ENCODE measurements around the gene MPPED2. TPM values are rescaled to one million over a fixed set of nuclear protein-coding genes. Genes with fewer than 3 reads are reported as not detected.

The MPPED2 gene
- polyA plus RNA-seq, 3 donors: 0.29 to 0.59 (median 0.52) TPM

DNA sequence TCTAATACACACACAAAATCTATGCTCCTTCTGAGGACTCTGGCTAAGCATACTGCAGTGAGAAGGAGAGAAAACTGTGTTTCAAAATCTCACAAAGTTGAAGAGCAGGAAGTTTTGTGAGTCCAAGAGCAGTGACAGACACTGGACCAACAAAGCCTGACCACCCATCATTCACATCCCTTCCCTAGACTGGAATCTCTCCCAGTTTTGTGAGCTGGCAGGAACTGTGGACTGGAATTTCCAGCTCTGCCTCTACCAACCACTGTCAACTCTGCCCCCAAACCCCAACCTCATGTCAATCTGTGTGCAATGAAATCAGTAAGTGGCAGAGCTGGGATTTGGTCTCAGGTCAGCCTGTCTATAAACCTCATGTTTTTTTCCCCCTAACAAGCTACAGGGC, 150.7 kb downstream of the MPPED2 start:
- H3K9me3 ChIP-seq (replicated peaks in 1 of 2; ENCODE audit: control insufficient read depth in 1 of 2, insufficient read depth in 1 of 2, low read length in 2 of 2): no peaks in the 10 kb centered on the region
- Mint-ChIP-seq H3K27me3 (ENCODE audit: low read depth in 3 of 3) (peaks cover 0 to 4% (median 0%) of the 10 kb centered on the region in 3 donors), H3K4me3 (no peak overlapping the region), H3K4me1 (peaks cover 3% of the 10 kb centered on the region), H3K9me3 (peaks cover 0 to 2% (median 0%) of the 10 kb centered on the region in 7 donors), H3K27ac (no peak overlapping the region), H3K36me3 (no peaks in the 10 kb centered on the region)
- no peaks in the 10 kb centered on the region for H4K20me1 ChIP-seq (ENCODE audit: insufficient read depth, low read length)
- TF ChIP-seq, protein P1, sequence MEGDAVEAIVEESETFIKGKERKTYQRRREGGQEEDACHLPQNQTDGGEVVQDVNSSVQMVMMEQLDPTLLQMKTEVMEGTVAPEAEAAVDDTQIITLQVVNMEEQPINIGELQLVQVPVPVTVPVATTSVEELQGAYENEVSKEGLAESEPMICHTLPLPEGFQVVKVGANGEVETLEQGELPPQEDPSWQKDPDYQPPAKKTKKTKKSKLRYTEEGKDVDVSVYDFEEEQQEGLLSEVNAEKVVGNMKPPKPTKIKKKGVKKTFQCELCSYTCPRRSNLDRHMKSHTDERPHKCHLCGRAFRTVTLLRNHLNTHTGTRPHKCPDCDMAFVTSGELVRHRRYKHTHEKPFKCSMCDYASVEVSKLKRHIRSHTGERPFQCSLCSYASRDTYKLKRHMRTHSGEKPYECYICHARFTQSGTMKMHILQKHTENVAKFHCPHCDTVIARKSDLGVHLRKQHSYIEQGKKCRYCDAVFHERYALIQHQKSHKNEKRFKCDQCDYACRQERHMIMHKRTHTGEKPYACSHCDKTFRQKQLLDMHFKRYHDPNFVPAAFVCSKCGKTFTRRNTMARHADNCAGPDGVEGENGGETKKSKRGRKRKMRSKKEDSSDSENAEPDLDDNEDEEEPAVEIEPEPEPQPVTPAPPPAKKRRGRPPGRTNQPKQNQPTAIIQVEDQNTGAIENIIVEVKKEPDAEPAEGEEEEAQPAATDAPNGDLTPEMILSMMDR (IDR thresholded peaks at IDR 0.05): no peak
- no peak overlapping the region for H3K4me3 ChIP-seq (replicated peaks in 1 of 3; ENCODE audit: low read depth in 2 of 3, low read length in 3 of 3)
- H3K4me1 ChIP-seq (ENCODE audit: control insufficient read depth in 1 of 2, insufficient read depth in 2 of 2, low read length in 2 of 2): no peaks in the 10 kb centered on the region
- H3K9ac ChIP-seq (ENCODE audit: insufficient read depth, low read length, poor library complexity, severe bottlenecking): no peak overlapping the region
- H3K79me2 ChIP-seq (ENCODE audit: insufficient read depth, low read length): no peaks in the 10 kb centered on the region
- no peaks in the 10 kb centered on the region for H3K27me3 ChIP-seq (ENCODE audit: control insufficient read depth in 2 of 2, insufficient read depth in 2 of 2, low read length in 2 of 2)
- no peak overlapping the region for H3K27ac ChIP-seq (ENCODE audit: low read depth in 1 of 2, low read length in 2 of 2)
- intact Hi-C loops (cut with micrococcal nuclease): no loop called here
- H3K4me2 ChIP-seq (replicated peaks; ENCODE audit: extremely low read depth, low read length, poor library complexity, severe bottlenecking): no peak overlapping the region
- no peaks in the 10 kb centered on the region for H3K36me3 ChIP-seq (replicated peaks in 1 of 2; ENCODE audit: control insufficient read depth in 1 of 2, insufficient read depth in 2 of 2, low read length in 2 of 2)
- no peak for DNase-seq
- peak overlapping the region; percentile 6 for H2AFZ ChIP-seq (ENCODE audit: insufficient read depth, low read depth, low read length, poor library complexity, severe bottlenecking)

DNA sequence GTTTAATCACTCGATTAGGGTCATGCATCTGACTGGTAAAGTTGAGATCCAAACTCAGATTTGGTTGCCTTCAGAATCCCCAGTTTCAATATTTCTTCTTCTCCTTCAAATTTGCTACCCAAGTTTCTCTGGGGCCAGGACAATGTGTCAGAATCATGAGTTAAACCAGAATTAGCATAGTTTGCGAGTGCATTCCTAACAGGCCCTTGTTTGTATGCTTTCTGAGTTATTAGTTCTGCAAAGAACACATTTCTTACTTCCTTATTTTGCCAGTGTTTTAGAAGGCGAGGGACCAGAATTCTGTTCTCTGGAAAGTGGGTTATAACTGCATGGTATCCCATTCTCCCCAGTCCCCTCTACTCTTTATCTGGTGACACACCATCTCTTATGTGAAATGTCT, 151.3 kb downstream of the MPPED2 start:
- intact Hi-C loops (cut with micrococcal nuclease): no loop called here
- no peaks in the 10 kb centered on the region for H3K9me3 ChIP-seq (replicated peaks in 1 of 2; ENCODE audit: control insufficient read depth in 1 of 2, insufficient read depth in 1 of 2, low read length in 2 of 2)
- no peak overlapping the region for H3K4me3 ChIP-seq (replicated peaks in 1 of 3; ENCODE audit: low read depth in 2 of 3, low read length in 3 of 3)
- no peak overlapping the region for H3K27ac ChIP-seq (ENCODE audit: low read depth in 1 of 2, low read length in 2 of 2)
- Mint-ChIP-seq H3K9me3 (peaks cover 0 to 2% (median 0%) of the 10 kb centered on the region in 7 donors), H3K4me3 (no peak overlapping the region), H3K4me1 (peaks cover 3% of the 10 kb centered on the region), H3K27ac (no peak overlapping the region), H3K36me3 (no peaks in the 10 kb centered on the region), H3K27me3 (ENCODE audit: low read depth in 3 of 3) (peaks cover 0 to 5% (median 0%) of the 10 kb centered on the region in 3 donors)
- no peaks in the 10 kb centered on the region for H3K27me3 ChIP-seq (ENCODE audit: control insufficient read depth in 2 of 2, insufficient read depth in 2 of 2, low read length in 2 of 2)
- H3K4me1 ChIP-seq (ENCODE audit: control insufficient read depth in 1 of 2, insufficient read depth in 2 of 2, low read length in 2 of 2): no peaks in the 10 kb centered on the region
- peak overlapping the region; percentile 6 for H2AFZ ChIP-seq (ENCODE audit: insufficient read depth, low read depth, low read length, poor library complexity, severe bottlenecking)
- 75% methylated on average over 1 of the region's 3 CpGs for WGBS (ENCODE audit: insufficient coverage)
- H3K9ac ChIP-seq (ENCODE audit: insufficient read depth, low read length, poor library complexity, severe bottlenecking): no peak overlapping the region
- H3K79me2 ChIP-seq (ENCODE audit: insufficient read depth, low read length): no peaks in the 10 kb centered on the region
- no peak overlapping the region for H3K4me2 ChIP-seq (replicated peaks; ENCODE audit: extremely low read depth, low read length, poor library complexity, severe bottlenecking)
- H3K36me3 ChIP-seq (replicated peaks in 1 of 2; ENCODE audit: control insufficient read depth in 1 of 2, insufficient read depth in 2 of 2, low read length in 2 of 2): no peaks in the 10 kb centered on the region
- TF ChIP-seq, protein P1 (IDR thresholded peaks at IDR 0.05): no peak
- H4K20me1 ChIP-seq (ENCODE audit: insufficient read depth, low read length): no peaks in the 10 kb centered on the region
- no peak for DNase-seq

Data from CD14-positive monocyte (primary cell).